Smooth muscle cell (in vitro differentiated cells): Measurements from ENCODE around the gene MBOAT2. TPM values are rescaled to one million over a fixed set of nuclear protein-coding genes. Genes with fewer than 3 reads are reported as not detected.
"Not testable (repeated sequence)": the region's sequence is repeated elsewhere in the genome, so short reads cannot be mapped to it uniquely, and the experiment has no call there.

ENCODE experiments used
- DNase-seq: peaks from one replicate; lab custom pipeline; 2025; ENCODE audit not compliant: unreplicated experiment; lab: John Stamatoyannopoulos, UW
- H2AFZ ChIP-seq: fragments of 200-600 bp; sonication (generic); 2 replicates; pipeline ENCODE4 v1.6.0; 2016; ENCODE audit warnings: antibody characterized with exemption, low read depth, mild to moderate bottlenecking
- H3F3A ChIP-seq: fragments of 200-600 bp; sonication (generic); 2 replicates; pipeline ENCODE4 v1.6.0; 2017; ENCODE audit warnings: antibody characterized with exemption, low read depth
- H3K27ac ChIP-seq: fragments of 200-600 bp; sonication (generic); 2 replicates; pipeline ENCODE4 v1.5.1; 2016; ENCODE audit warnings: low read depth, mild to moderate bottlenecking
- H3K27me3 ChIP-seq: fragments of 200-600 bp; sonication (generic); 2 replicates; pipeline ENCODE4 v1.6.1; 2016; ENCODE audit warnings: low read depth, mild to moderate bottlenecking
- H3K36me3 ChIP-seq: fragments of 200-600 bp; sonication (generic); 2 replicates; pipeline ENCODE4 v1.5.1; 2016; ENCODE audit warnings: low read depth
- H3K4me1 ChIP-seq: fragments of 200-600 bp; sonication (generic); 2 replicates; pipeline ENCODE4 v1.5.1; 2016; ENCODE audit warnings: low read depth
- H3K4me2 ChIP-seq: fragments of 200-600 bp; sonication (generic); 2 replicates; pipeline ENCODE4 v1.6.0; 2016; ENCODE audit warnings: mild to moderate bottlenecking
- H3K4me3 ChIP-seq: fragments of 200-600 bp; sonication (generic); 2 replicates; pipeline ENCODE4 v1.5.1; 2016; ENCODE audit warnings: mild to moderate bottlenecking
- H3K79me2 ChIP-seq: fragments of 200-600 bp; sonication (generic); 2 replicates; pipeline ENCODE4 v1.6.0; 2016; ENCODE audit warnings: low read depth, mild to moderate bottlenecking
- H3K9ac ChIP-seq: fragments of 200-600 bp; sonication (generic); 2 replicates; pipeline ENCODE4 v1.6.0; 2016; ENCODE audit warnings: low read depth
- H3K9me3 ChIP-seq: fragments of 200-600 bp; sonication (generic); replicated peaks from 2 replicates; pipeline ENCODE4 v1.5.1; 2016; ENCODE audit warnings: low read depth
- H4K20me1 ChIP-seq: fragments of 200-600 bp; sonication (generic); 2 replicates; pipeline ENCODE4 v1.6.0; 2016; ENCODE audit warnings: low read depth
- WGBS: methylation state at CpG from one replicate; pipeline ENCODE4 v1.1.7; 2016; ENCODE audit warnings: low lambda C conversion rate; 5-methylcytosine and 5-hydroxymethylcytosine counted together
- polyA plus RNA-seq: library from polyadenylated mRNA; unstranded; fragments of >200 nt; fragmentation: Nextera tagmentation; extraction: Ambion mirVana; gene quantifications from 2 replicates; pipeline ENCODE4 v1.2.1, GENCODE V29; 2016
- total RNA-seq: library from RNA; depleted of rRNA; stranded (reverse); fragments of >200 nt; gene quantifications from 2 replicates; pipeline ENCODE4 v1.2.3, GENCODE V29; 2014
- TF ChIP-seq, protein P1 (sequence below): fragments of 200-600 bp; sonication (generic); IDR thresholded peaks from 2 replicates; pipeline ENCODE4 v1.5.1; 2017; ENCODE audit warnings: borderline replicate concordance, mild to moderate bottlenecking, antibody characterized with exemption; ENCODE audit not compliant: insufficient read depth, poor library complexity, severe bottlenecking

Gene MBOAT2
- total and polyA plus RNA-seq, 2 experiments from 2014 or later = 24.1 to 32.6 TPM

DNA sequence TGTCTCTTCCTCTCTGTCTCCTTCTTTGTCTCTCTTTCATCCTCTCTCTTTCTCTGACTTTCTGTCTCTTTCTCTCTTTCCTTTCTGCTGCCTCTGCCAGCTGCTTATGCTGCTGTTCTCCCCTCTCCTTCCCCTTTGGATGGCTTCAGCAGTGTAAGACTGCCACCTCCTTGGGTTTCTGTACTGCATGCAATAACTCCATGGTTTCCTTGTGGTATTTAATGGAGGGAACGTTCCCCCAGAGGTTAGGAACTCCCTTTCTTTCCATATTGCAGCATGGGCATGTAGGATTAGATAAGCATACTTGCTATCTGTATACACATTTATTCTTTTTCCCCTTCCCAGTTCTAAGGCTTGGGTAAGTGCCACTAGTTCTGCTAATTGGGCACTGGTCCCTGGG, 106.3 kb downstream of the MBOAT2 start:
- not testable (repeated sequence) for H3K79me2 ChIP-seq, H3K4me1 ChIP-seq, H3K4me2 ChIP-seq, H3K27me3 ChIP-seq, DNase-seq, H3F3A ChIP-seq, H3K9ac ChIP-seq, H2AFZ ChIP-seq, H4K20me1 ChIP-seq, H3K27ac ChIP-seq, H3K4me3 ChIP-seq, H3K9me3 ChIP-seq
- WGBS = 67% methylated on average over 1 of the region's 1 CpG
- H3K36me3 ChIP-seq = peaks cover 15% of the 10 kb centered on the region

DNA sequence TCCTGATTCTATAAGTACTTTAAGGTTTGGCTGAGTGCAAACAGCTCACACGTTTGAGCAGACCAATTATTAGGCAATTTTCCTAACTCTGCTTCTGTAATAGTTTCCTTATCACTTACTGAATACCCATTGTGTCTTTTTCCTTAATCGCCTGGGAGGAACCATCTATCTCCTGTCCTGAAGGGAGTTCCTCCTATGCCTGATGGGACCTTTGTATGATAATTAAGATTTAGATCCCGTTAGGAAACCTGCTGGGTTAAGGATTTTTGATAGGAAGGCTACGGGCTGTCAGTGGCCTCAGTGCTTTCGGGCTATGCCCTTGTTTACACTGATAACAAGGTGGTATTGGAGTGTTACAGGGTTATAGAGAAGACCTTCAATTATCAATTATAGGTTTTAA, 106.8 kb downstream of the MBOAT2 start:
- WGBS = 88% methylated on average over 5 of the region's 5 CpGs
- peaks cover 15% of the 10 kb centered on the region for H3K36me3 ChIP-seq
- H3F3A ChIP-seq, H3K4me1 ChIP-seq, DNase-seq, H3K27me3 ChIP-seq, H4K20me1 ChIP-seq, H3K4me2 ChIP-seq, H3K9ac ChIP-seq, H3K79me2 ChIP-seq, H3K27ac ChIP-seq, H2AFZ ChIP-seq, H3K4me3 ChIP-seq, H3K9me3 ChIP-seq: not testable (repeated sequence)

DNA sequence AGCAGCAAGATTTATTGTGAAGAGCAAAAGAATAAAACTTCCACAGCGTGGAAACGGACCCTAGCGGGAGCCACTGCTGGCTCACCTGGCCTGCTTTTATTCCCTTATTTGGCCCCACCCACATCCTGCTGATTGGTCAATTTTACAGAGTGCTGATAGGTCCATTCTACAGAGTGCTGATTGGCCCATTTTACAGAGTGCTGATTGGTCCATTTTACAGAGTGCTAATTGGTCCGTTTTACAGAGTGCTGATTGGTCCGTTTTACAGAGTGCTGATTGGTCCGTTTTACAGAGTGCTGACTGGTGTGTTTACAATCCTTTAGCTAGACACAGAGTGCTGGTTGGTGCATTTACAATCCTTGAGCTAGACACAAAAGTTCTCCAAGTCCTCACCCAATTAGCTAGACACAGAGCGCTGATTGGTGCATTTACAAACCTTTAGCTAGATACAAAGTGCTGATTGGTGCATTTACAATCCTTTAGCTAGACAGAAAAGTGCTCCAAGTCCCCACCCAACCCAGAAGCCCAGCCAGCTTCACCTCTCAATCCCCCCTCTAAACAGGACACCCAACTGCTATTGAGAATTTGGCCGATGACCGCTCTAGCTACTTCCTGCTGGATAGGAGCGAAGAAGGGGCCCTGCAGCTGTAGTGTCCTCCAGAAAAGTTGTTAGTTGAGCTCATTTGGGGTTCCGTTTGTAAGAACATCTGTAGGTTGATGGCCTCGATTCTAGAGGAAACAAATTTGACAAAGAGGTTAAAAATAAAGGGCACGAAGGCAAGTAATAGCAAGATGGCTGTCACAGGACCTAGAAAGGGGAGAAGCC, 108.2 kb downstream of the MBOAT2 start:
- H3K4me1 ChIP-seq, H3K27me3 ChIP-seq, H3K9me3 ChIP-seq, H3K27ac ChIP-seq, H3K79me2 ChIP-seq, H3K9ac ChIP-seq, H2AFZ ChIP-seq, H4K20me1 ChIP-seq, H3K4me3 ChIP-seq, H3K4me2 ChIP-seq, DNase-seq, H3F3A ChIP-seq: not testable (repeated sequence)
- H3K36me3 ChIP-seq = peaks cover 15% of the 10 kb centered on the region
- WGBS = 97% methylated on average over 13 of the region's 13 CpGs

DNA sequence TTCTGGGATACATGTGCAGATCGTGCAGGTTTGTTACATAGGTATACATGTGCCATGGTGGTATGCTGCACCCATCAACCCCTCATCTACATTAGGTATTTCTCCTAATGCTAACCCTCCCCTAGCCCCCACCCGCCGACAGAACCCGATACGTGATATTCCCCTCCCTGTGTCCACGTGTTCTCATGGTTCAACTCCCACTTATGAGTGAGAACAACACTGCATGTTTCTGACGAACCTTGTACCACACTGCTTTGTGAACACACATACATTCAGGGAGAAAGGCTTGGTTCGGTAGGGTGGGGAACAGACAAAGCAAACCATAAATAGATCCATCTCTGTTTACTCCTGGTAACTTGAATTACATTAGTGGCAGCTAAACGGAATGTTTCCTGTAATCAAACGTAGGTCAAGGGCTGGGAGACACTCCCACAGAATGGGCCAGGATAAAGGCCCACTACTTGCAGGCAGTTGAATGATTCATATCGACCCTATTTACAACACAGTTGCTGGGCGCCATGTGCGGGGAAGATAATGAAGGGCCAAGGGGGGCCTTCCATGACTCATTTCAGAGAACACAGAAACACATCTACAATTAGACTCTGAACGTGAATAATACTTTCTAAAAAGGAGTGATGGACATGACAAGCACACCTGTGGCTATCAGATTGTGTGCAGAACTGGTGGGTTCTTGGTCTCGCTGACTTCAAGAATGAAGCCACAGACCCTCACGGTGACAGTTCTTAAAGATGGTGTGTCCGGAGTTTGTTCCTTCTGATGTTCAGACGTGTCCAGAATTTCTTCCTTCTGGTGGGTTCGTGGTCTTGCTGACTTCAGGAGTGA, 109.3 kb downstream of the MBOAT2 start:
- Histone ChIP-seq H3F3A (no peaks in the 10 kb centered on the region), H3K36me3 (peaks cover 15% of the 10 kb centered on the region), H4K20me1 (no peaks in the 10 kb centered on the region), H3K4me3 (no peak overlapping the region), H3K9me3 (no peaks in the 10 kb centered on the region), H2AFZ (no peak overlapping the region), H3K27ac (no peak overlapping the region), H3K79me2 (no peaks in the 10 kb centered on the region), H3K4me1 (no peaks in the 10 kb centered on the region), H3K4me2 (no peak overlapping the region), H3K27me3 (no peaks in the 10 kb centered on the region), H3K9ac (no peak overlapping the region)
- 87% methylated on average over 18 of the region's 19 CpGs for WGBS
- no peak for DNase-seq
- TF ChIP-seq, protein P1, sequence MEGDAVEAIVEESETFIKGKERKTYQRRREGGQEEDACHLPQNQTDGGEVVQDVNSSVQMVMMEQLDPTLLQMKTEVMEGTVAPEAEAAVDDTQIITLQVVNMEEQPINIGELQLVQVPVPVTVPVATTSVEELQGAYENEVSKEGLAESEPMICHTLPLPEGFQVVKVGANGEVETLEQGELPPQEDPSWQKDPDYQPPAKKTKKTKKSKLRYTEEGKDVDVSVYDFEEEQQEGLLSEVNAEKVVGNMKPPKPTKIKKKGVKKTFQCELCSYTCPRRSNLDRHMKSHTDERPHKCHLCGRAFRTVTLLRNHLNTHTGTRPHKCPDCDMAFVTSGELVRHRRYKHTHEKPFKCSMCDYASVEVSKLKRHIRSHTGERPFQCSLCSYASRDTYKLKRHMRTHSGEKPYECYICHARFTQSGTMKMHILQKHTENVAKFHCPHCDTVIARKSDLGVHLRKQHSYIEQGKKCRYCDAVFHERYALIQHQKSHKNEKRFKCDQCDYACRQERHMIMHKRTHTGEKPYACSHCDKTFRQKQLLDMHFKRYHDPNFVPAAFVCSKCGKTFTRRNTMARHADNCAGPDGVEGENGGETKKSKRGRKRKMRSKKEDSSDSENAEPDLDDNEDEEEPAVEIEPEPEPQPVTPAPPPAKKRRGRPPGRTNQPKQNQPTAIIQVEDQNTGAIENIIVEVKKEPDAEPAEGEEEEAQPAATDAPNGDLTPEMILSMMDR = no peak

DNA sequence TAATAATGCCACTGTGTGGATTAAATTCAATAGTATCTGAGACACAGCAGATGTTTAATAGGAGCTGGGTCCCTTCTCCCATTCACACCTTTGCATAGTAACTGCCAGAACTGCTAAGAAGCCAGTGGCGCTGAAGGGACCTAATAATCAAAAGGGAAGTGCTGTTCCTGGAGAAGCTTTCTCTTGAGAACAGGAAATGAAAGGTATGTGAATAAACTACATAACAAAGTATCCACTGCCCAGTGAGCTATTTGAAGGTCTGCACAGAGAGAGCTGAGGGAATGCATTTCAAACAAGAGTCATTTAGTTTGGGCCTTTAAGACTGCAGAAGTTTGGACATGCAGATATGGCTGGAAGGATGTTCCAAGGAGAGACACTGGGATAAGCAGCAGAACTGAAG, 110.0 kb downstream of the MBOAT2 start:
- Histone ChIP-seq H3K4me2 (no peak overlapping the region), H3K4me1 (no peaks in the 10 kb centered on the region), H3K27ac (no peak overlapping the region), H3K4me3 (no peak overlapping the region), H3F3A (no peaks in the 10 kb centered on the region), H3K9ac (no peak overlapping the region), H3K27me3 (no peaks in the 10 kb centered on the region), H4K20me1 (no peaks in the 10 kb centered on the region), H3K9me3 (no peaks in the 10 kb centered on the region), H2AFZ (no peak overlapping the region), H3K36me3 (peaks cover 15% of the 10 kb centered on the region), H3K79me2 (no peaks in the 10 kb centered on the region)
- TF ChIP-seq, protein P1 = no peak
- DNase-seq = no peak
- 82% methylated on average over 1 of the region's 1 CpG for WGBS
